Epithelial cell of proximal tubule (primary cell): ENCODE results near the gene CLPSL1. TPM values are rescaled to one million over a fixed set of nuclear protein-coding genes. Genes with fewer than 3 reads are reported as not detected.

ENCODE experiments used
- DNase-seq: peaks from one replicate; pipeline ENCODE4 v3.0.0-alpha.2; 2011; ENCODE audit warnings: low read depth
- H3K4me3 ChIP-seq: 2 replicates; pipeline ENCODE4 v1.5.1; 2011; ENCODE audit warnings: low read depth, mild to moderate bottlenecking, low read length
- CTCF ChIP-seq: conservative IDR thresholded peaks from 2 replicates; pipeline ENCODE4 v1.5.1; 2012; ENCODE audit warnings: low read depth, mild to moderate bottlenecking, low read length
- total RNA-seq: library from RNA; depleted of rRNA; stranded (reverse); fragments of >200 nt; gene quantifications from 2 replicates; pipeline ENCODE4 v1.2.3, GENCODE V29; 2015

CLPSL1 gene
- total RNA-seq, 1 donor from 2014 or later: not detected

GRCh38 chr6:35786272-35786671, 5.5 kb downstream of the CLPSL1 start:
- no peak for TF ChIP-seq CTCF
- H3K4me3 ChIP-seq: no peak overlapping the region
- no peak for DNase-seq

- TF ChIP-seq CTCF: no peak
- DNase-seq: no peak
- H3K4me3 ChIP-seq: peak overlapping the region; percentile 23
Measured at GRCh38 chr6:35786810-35787209, 6.0 kb downstream of the CLPSL1 start.

- no peak for DNase-seq
- peak overlapping the region; percentile 23 for H3K4me3 ChIP-seq
- TF ChIP-seq CTCF: no peak
Measured at GRCh38 chr6:35787266-35788218, 6.7 kb downstream of the CLPSL1 start.

- no peak overlapping the region for H3K4me3 ChIP-seq
- TF ChIP-seq CTCF: no peak
- no peak for DNase-seq
Measured at GRCh38 chr6:35788423-35788982, 7.7 kb downstream of the CLPSL1 start.

- DNase-seq: no peak
- no peak for TF ChIP-seq CTCF
- H3K4me3 ChIP-seq: no peak overlapping the region
Measured at GRCh38 chr6:35790683-35791082, 9.9 kb downstream of the CLPSL1 start.

GRCh38 chr6:35794536-35795452, 14.0 kb downstream of the CLPSL1 start:
- no peak for TF ChIP-seq CTCF
- DNase-seq: no peak
- H3K4me3 ChIP-seq: no peak overlapping the region
